ENCODE measurements around the gene DCLK2.

Gene DCLK2

DNA sequence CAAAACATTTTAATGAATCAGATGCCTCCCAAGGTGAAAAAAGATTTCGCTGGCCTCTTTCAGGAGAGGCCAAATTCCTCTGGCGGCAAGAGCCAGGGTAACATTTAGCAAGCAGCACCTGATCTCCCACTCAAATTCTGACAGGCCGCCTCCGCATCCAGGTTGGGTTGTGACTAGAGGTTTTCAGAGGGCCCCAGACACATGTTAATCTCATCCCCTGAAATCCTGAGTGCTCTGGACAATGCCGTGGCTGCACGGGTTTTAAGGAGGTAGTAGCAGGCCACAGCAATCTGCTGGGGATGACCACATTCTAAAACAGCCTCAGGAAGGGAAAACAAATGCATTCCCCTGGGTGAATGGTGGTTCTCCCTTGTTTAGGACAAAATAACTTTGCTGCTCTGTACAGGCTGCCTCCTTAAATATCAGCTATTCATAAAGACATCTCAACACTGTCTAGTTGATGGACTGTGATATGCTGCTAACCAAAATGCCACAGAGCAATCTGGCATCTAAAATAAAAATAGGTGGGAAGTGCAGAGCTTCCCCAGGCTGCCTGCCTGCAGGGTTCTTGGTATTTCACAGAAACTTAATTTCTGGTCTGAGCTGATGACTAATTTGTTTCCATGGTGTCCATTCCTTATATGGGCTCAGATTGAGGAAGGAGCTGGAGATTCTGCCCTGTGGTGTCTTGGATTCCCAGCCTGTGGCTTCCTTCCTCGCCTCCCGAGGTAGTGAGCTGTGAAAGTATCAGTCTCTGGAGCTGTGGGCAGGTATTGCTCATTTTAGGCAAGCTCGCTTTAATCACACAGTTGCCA lies 202.0 kb downstream of the DCLK2 start:
- DNase-seq, result no peak

DNA sequence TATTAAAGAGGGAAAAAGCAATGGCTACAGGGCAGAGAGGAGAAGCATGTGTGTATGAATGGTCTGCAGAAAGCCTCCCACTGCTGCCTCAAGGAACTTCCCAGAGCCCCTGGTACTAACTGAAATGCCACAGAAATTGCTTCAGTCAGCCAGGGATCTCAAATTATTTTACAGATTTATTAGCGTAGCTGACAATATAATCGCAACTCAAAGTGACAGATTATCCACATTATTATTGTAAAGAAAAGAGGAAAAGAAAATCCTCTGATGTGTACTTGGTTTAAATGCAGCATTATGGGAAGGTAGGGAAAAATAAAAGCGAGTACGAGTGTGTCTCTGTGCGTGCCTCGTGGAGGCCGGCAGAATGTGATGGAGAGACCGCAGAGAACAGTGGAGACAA lies 202.7 kb downstream of the DCLK2 start:
- no peak for DNase-seq

DNA sequence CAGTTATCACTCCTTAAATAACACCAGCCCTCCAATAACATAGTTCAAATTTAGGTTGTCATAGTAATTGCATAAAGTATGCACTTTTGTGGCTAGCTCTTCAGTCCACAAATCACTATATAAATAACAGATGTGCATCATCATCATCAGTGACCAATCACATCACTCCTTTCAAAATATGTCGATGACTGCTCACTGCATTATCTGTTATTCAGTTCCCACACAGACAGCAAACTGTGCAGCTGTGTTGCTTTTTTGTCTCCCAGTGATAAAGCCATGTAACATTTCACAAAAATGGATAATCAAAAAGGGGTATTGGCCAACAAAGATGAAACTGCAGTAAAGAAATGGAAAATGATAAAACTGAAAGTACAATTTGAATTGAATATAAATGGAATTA lies 205.4 kb downstream of the DCLK2 start:
- no peak for DNase-seq

DNA sequence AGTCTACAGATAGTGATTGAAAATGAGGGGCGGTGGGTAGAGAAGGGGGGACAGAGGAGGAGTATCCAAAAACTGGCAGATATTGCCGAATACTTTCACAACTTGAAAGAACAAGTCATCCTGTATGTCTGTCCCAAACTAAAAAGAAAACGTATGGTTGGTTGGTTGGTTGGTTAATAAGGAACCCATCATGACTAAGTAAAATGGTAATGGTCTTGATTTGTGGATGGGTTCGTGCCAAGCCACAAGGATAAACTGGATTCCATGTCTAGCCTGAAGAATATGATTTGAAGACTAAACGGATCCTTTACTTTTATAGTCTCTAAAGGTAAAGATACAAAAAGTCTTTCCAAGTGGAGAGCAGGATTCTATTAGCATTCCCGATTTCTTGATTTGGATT lies 208.4 kb downstream of the DCLK2 start:
- DNase-seq, result no peak

DNA sequence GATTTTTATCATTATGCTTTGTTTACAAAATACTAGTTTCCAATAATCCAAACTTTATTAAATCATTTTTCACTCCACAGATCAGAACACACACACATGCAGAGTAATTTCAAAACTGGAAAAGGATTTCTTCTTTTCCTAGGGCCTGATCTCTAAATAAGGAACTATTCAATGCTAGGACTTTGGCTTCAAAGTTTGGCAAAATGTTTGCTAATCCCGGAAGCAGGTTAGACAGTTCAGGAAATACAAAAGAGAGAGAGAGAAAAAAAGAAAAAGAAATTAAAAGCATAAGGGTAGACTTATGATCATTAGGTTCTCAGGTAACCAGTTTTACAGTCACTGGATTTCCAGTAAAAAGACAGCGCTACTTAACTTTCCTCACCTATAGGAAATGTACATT lies 211.0 kb downstream of the DCLK2 start:
- no peak for DNase-seq

DNA sequence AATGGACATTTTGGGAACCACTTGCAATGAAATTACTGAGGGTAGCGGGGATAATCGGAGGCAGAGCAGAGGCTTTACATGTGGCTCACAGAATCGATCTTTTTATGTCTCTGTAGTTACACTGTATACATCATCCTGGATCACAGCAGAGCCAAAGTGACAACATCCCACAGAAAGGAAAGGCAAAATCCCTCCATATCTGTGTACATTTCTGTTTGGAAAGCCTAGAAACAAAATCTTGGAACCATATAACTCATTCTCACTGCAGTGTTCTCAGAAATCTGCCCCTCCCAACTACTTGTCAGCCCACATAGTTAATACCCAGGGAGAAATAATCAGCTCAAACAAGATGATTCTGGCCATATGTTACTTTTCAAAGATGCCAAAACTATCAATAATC lies 211.6 kb downstream of the DCLK2 start:
- no peak for DNase-seq

DNA sequence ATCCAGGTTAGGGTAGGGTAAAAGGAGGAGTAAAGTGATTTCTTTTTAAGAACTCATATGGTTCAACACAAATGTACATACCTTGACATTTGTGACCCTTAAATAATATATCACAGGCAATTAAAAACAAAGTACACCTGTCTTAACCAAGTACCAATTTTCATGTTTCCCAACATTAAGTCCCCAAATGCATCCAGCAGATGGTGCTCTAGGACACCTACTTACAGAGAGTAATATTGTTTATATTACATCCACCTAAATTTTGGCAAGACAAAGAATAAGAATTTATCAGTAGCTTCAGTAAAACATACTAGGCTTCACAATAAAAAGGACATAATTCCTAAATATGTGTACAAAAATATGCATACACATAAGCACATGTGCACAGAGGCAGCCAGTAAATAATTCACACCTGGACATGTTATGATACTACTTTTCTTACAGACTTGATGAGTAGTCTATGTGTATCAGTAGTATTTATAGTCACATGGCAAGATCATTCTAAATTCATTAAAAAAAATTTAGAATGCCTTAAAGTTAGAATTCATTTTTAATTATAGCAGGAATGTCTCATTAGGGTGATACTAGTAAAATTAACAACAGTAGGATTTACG lies 219.7 kb downstream of the DCLK2 start:
- DNase-seq, result peak in 2 of 5 donors; percentile 2 to 33

DNA sequence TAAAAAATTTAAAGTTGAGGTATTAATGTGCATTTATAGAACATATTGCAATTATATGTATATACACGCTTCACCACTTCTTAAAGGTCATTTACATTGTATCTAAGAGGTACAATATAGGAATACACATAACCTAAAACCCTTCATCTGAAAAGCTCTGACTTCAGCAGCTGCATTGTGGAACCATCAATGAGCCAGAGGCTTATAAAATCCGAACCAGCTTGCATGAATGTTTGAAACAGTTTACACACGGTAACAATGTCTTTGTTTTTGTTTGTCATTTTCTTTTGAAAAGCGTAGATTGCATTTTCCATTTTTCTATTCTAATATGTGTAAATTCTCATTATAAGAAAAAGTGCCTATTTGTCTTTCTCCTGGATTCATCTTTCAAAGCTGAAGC lies 221.6 kb downstream of the DCLK2 start:
- DNase-seq, result no peak

DNA sequence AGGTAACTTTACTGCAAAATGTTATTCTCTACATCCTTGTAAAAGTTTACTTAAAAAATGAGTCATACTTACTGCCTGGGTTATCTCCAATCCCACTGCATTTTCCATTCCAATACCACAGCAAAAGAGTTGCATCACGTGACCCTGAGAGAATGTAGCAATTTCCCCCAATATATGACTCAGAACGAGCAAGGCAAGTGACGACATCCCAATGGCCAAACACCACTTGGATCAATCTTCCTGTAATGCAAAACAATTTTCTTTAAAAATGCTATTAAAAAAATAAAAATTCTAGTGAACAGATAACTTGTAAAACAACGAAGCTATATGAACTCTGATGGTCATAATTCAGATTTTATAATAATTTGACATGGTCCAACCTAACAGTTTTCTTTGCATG lies 224.3 kb downstream of the DCLK2 start:
- peak in 1 of 5 donors; percentile 47 for DNase-seq

DNA sequence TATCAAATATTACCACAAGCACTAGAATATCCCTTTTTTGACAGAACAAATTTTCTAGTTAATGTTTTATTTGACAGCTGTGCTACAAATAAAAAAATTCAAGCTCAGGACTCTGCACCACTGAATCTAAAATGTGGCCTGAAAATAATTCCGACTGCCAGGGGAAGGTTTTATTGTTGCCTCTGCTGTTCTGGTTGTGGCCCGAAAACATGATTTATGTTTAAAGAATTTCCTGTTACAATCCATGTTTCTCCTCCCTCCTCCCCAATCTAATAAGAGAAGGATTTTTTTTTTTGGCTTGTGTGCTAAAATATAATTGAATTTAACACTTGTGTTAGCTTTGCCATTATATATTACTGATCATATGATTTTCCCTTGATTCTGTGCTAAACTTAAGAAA lies 227.8 kb downstream of the DCLK2 start:
- DNase-seq, result no peak

DNA sequence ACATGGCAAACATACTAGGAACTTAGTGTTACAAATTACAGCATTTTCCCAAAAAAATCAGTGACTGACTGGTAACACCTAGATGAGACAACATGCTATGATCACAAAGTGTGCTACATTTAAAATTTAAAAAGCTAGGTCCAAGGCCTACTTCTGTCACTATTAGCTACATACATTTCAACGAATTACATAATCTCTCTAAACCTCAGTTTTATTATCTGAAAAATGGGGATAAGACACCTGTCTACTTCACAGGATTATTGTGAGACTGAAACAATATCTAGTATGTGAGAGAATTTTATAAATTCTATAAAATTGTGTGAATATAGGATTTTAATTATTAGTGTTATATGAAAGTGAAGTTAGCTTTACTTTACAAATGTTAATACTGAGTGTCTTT lies 228.5 kb downstream of the DCLK2 start:
- DNase-seq, result no peak
